GM18870 (cell line): ENCODE data around the gene OR6B3.

Source experiments
- ATAC-seq: cut with Tn5 transposase; IDR thresholded peaks from one replicate; pipeline ENCODE4 v1.9.1; 2021; ENCODE audit warnings: moderate library complexity; ENCODE audit not compliant: unreplicated experiment

Gene OR6B3

GRCh38 chr2:240053173-240054155 is at the start of gene OR6B3:
TSS of gene OR6B3 (minus strand) at chr2:240053521.
- no peak for ATAC-seq

DNA sequence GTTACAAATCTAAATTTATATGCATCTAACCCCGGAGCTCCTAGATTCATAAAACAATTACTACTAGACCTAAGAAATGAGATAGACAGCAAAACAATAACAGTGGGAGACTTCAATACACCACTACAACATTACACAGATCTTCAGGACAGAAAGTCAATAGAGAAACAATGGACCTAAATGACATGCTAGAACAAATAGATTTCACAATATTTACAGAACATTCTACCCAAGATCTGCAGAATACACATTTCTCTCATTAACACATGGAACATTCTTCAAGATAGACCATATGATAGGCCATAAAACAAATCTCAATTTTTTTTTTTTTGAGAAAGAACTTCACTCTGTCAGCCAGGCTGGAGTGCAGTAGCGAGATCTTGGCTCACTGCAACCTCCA is 45.0 kb upstream of the OR6B3 start:
- no peak for ATAC-seq

DNA sequence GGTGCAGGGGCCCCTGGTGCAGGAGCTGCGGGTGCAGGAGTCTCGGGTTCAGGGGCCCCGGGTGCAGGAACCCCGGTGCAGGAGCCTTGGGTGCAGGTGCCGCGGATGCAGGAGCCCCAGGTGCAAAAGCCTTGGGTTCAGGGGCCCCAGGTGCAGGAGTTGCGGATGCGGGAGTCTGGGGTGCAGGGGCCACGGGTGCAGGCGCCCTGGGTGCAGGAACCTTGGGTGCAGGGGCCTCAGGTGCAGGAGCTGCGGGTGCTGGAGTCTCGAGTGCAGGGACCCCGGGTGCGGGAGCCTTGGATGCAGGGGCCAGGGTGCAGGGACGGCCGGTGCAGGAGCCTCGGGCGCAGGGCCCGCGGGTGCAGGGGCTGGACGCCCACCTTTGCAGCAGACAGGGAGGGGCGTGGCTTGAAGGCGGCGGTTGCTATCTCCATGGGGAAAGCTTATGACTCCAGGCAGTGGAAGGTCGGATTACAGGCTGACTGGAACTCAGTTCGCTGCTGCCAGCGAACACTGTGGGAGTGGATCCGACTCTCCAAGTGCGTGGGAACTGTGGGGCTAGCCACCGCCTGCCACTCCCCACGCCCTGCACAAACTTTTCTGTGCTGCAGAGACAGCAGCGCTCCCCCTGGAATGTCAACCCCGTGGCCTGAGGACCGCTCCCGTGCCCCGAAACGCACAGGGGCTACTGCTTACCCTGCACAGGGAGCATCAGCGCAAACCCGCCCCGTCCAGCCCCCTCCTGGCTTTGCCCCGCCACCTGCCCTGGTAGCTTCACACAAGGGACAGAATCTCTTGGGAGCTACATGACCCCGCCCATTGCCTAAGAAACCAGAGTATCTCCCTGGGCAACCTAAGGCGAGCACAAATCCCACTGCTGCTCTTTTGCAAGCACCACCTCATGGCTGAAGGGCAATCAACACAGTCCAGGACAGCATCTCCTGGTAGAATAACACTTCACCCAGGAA is 42.5 kb upstream of the OR6B3 start:
- no peak for ATAC-seq

GRCh38 chr2:240089306-240089705 is 36.0 kb upstream of the OR6B3 start:
- no peak for ATAC-seq

- no peak for ATAC-seq
Observed at GRCh38 chr2:240086563-240086962, 33.2 kb upstream of the OR6B3 start.

DNA sequence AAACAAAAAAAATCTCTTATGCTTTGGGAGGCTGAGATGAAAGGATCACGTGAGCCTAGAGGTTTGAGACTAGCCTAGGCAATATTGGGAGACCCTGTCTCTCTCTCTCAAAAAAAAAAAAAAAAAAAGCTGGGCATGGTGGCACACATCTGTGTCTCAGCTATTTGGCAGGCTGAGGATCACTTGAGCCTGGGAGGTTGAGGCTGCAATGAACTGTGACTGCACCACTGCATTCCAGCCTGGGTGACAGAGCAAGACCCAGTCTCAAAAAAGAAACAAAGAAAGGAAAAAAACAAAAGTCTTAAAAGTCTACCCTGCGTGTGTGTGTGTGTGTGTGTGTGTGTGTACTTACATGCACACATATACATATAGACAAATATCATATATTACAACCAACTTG is 25.3 kb upstream of the OR6B3 start:
- no peak for ATAC-seq

DNA sequence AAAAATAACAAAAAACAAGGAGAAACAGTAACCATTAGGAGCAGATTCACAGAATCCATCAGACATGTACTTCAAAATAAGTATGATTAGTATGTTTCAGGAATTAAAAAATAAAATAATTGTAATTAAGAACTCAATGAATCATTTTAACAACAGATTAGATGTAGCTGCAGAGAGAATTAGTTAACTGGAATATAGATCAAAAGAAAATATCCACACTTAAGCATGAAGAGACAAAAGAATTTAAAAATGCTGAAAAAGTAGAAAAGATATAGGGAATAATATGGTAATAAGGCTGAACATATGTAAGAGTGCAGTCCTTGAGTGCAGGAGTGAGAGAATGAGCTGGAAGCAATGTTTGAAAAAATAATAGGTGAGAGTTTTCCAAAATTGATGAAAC is 24.1 kb upstream of the OR6B3 start:
- ATAC-seq: no peak

- no peak for ATAC-seq
Observed at GRCh38 chr2:240074545-240074944, 21.2 kb upstream of the OR6B3 start.

GRCh38 chr2:240070907-240071306 is 17.6 kb upstream of the OR6B3 start:
- ATAC-seq: no peak

- ATAC-seq: no peak
Observed at GRCh38 chr2:240069829-240070228, 16.5 kb upstream of the OR6B3 start.

- no peak for ATAC-seq
Observed at GRCh38 chr2:240068193-240068592, 14.9 kb upstream of the OR6B3 start.

DNA sequence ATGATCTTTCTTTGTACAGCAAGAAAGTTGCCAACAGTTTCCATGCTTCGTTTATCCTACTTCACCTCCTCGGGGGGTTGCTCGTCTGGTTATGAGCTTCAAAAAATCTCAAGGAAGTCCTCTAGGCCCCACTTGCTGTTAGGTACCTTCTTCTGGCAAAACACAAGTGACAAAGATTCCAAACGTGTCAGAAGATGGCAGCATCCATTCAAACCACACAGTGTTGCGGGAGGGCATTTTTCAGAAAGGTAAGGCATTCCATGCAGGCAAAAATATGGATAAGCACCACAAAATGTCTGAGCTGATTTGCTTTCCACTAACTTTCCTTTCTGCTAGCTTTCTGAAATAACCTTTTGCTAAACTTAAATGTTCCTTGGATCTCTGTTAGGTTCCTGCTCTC is 13.2 kb upstream of the OR6B3 start:
- ATAC-seq: no peak

GRCh38 chr2:240064898-240065297 is 11.6 kb upstream of the OR6B3 start:
- ATAC-seq: no peak

- ATAC-seq: no peak
Observed at GRCh38 chr2:240060977-240061591, 7.8 kb upstream of the OR6B3 start.

DNA sequence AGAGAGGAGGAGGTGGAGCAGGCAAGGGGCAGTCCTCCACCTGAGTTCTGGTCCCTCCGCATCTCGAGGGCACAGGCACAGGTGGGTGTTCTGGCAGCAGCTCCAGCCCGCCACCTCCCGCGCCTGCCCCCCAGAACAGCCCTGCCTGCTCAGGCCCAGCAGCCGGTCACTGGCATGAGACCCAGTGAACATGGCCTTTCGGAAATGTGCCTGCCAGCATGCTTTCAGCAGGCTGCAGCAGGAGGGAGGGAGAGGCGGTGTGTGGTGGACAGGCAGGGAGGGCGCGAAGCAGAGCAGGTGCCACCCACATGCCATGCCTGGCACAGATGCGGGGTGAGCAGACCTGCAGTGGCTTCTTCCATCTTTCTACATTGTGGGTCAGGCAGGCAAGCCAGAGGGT is 3.4 kb upstream of the OR6B3 start:
- no peak for ATAC-seq

GRCh38 chr2:240055177-240055917 is 2.0 kb upstream of the OR6B3 start:
- ATAC-seq: no peak

- ATAC-seq: no peak
Observed at GRCh38 chr2:240052524-240052923, 797 bp downstream of the OR6B3 start.

DNA sequence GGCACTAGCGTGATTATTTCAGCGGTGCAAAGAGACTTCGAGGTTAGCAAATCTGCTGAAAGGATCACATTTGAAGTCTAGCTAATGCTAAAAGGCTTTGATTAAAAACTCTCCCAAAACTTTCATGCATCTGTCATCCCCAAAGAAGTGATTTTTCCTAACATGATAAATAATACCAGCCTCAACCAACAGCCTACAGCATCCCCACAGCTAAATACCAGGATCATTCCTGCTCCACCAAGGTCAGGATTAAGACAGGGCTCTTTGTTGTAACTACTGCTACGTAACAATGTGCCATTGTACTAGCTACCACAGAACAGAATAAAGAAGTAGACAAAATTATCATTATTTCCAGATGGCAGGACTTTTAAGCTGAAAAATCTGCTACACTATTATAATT is 1.6 kb downstream of the OR6B3 start:
- ATAC-seq: no peak

- no peak for ATAC-seq
Observed at GRCh38 chr2:240050278-240050677, 3.0 kb downstream of the OR6B3 start.

- no peak for ATAC-seq
Observed at GRCh38 chr2:240048237-240048636, 5.1 kb downstream of the OR6B3 start.
